GM18498 (cell line): ENCODE results near the gene RAI1.
A peak's percentile ranks its signal among the peaks of the same experiment; 100 is the strongest.

Experiments used
- ATAC-seq: cut with Tn5 transposase; IDR thresholded peaks from one replicate; pipeline ENCODE4 v1.9.1; 2021; ENCODE audit warnings: mild to moderate bottlenecking, moderate library complexity; ENCODE audit not compliant: unreplicated experiment

Gene RAI1

DNA sequence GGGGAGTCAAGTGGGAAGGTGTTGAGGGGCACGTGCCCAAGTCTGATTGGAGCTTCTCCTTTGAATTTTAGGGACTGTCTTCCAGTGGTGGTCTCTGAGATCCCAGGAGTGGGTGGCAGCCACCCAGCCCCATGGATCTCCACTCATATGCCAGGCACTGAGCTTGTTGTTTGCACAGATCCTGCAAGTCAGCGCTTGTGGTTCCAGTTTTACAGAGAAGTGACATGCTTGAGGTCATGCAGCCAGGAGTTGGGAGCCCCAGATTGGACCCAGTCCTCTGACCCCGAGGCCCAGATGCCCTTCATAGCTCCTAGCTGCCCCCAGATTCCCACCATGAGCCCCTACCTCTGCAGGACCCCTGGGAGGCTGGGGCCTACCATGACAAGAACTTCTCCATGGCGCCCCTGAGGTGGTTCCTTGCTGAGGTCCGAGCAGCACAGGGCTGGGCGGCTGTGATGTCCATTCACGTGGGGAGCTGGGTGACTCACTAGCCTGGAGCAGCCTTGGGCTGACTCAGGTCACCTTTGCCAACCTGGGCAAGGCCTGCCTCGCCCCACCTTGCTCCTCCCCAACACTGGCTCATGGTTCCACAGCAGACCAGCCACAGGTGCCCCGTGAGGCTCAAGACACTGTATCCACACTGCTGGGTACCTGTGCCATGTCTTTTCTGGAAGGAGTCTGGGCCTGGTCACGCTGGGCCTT is 47.4 kb downstream of the RAI1 start:
- ATAC-seq: no peak

DNA sequence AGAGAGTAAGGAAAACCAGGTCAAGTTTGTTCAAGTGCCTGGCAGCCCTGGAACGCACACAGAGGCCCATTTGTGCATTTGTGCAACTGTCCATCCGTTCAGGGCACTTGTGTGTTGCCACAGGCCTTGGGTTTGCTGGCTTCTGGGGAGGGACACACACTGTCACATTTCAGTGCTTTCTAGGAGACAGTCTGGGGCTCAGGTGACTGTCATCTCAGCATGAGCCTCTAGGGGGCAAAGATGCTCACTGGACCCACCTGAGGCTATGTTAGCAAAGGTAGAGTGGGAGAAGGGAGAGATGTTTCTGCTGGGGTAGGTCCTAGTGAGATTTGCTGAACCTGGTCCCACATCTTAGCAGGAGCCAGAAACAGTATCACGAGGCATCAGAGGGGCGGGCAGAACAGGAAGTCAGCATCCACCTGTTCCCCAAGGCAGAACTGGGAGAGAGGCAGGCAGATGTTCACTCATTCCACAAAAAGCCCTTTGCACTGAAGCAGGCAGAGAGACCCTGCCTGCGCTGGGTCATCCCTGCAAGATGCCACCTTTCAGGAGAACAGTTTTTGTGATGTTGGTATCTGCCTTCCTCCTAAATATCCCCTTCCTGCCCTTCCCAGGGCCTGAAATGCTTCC is 48.5 kb downstream of the RAI1 start:
- ATAC-seq: peak; percentile 74

DNA sequence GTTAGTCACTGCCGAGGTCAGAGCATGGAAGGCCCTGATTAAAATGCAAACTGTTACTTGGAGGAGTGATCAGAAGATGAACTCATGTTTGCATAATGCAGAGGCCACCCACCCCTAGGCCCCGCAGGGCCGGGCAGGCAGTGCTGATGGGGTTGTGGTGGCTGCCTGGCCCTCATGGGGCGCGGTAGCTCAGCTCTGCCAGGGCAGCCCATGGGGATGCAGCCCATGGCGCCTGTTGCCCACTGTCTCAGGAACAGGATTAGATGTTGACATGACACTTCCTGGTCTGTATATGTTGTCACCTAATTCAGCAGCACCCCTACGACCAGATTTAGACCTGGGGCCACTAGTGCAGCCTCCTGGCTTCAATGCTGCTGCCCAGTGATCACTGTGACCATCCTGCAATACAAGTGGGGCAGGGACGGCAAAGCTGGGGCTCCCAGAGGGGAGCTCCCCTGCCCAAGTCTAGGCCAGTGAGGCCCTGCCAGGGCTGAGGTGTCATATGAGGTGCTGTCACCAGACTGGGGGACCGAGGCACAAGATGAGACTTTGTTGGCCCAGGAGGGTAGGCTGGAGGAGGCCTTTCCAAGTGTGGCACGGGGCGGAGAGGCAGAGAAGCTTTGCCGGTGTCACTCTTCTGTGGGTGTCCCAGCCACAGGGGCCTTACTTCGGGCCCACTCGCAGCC is 49.1 kb downstream of the RAI1 start:
- no peak for ATAC-seq

GRCh38 chr17:17732444-17732843 is 51.2 kb downstream of the RAI1 start:
- no peak for ATAC-seq

GRCh38 chr17:17732892-17733670 is 51.8 kb downstream of the RAI1 start:
- no peak for ATAC-seq

- no peak for ATAC-seq
These were observed 55.2 kb downstream of the RAI1 start for GRCh38 chr17:17736205-17737183.

- ATAC-seq: no peak
These were observed 57.0 kb downstream of the RAI1 start for GRCh38 chr17:17737961-17738894.

DNA sequence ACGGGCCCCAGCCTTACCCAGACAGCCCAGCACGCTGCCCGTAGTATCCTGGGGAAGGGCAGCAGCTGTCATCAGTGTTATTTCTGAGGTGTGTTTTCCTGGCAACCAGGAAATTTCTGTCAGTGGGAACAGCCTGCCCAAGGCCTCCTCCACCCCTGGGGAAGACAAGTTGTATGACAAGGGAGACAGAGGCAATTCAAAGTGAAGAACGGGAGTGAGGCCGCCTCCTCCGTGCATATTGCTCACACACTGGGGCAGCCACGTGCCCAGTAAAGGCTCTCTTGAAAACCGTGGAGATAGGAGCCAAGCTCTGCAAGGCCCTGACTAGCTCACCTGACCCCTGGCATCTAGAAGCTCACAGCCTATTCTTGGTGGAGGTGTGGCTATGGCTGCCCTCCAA is 57.6 kb downstream of the RAI1 start:
- ATAC-seq: no peak

- no peak for ATAC-seq
These were observed 58.3 kb downstream of the RAI1 start for GRCh38 chr17:17739388-17740066.

GRCh38 chr17:17740615-17741348 is 59.5 kb downstream of the RAI1 start:
- ATAC-seq: no peak

- no peak for ATAC-seq
These were observed 60.2 kb downstream of the RAI1 start for GRCh38 chr17:17741349-17742023.

DNA sequence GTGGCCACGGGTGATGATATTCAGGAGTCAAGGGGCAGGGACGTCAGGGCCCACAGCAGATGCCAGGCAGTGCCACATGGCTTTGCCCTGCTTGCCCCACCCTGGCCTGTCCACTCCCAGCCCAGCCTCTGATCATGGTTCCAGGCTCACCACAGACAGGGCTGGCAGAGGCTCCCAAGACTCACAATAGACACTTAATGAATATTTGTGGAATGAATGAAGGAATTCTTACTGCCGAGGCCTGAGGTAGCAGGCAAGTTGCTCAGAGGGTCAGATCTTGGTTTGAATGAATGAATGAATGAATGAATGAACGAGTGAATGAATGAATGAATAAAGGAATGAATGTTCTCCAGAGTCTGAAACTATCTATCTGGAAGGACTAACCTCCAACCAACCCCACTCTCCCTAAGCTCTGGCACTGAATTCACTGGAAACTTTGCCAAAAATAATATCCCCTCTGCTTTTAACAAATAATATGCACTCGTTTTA is 60.9 kb downstream of the RAI1 start:
- no peak for ATAC-seq

DNA sequence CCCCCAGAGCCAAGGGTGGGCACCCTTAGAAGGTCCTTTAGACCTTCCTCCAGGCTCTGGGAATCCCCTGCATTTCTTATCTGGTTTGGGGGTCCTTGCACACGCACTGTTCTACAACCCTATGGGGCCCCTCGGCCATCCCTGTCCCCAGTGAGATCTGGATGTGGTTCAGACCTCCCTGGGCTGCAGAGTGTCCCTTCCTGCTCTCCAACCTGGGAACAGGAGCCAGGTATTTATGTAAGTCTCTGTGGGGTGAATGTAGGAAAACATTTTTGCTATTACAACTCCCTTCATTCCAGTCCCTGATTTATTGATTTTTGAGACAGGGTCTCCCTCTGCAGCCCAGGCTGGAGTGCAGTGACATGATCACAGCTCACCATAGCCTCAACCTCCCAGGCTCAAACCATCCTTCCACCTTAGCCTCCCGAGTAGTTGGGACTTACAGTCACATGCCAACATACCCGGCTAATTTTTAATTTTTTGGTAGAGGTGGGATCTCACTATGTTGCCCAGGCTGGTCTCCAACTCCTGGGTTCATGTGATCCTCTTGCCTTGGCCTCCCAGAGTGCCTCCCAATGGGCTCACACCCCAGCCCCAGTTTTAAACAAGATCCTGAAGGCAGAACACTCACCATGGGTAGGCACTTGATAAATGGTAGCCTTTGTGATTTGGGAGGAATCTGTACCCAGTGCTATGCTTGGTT is 61.6 kb downstream of the RAI1 start:
- no peak for ATAC-seq

DNA sequence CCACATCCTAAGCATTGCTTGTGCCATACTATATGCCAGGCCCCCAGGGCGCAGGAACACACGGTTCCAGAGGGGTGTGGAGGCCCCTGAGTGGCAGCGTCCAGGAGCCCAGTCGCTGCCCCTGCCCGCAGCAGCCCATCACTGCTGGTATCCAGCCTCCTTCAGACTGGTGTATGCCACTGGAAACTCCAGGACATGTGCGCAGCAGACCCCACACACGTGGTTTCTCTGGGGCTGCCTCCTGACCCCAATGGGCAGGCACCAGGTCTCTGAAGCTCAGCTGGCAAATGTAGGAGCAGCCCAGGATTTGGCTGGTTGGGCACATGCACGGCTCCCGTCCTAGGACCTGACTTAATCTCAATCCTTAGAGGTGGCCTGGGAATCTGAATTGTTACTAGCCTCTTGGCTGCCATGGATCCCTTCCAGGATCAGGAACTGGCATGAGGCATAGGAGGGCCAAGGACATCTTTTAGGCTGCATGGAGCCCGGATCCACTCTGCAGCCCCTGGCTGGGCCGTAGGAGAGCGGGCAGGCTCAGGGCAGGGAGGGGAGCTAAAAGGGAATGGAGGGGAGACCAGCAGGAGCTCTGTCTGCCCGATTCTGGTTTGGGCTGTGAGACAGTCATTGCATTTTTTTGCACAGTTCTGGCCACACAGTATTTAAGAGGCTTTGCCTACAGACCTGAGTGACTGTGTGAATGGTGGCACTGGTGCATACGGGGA is 62.3 kb downstream of the RAI1 start:
- no peak for ATAC-seq

DNA sequence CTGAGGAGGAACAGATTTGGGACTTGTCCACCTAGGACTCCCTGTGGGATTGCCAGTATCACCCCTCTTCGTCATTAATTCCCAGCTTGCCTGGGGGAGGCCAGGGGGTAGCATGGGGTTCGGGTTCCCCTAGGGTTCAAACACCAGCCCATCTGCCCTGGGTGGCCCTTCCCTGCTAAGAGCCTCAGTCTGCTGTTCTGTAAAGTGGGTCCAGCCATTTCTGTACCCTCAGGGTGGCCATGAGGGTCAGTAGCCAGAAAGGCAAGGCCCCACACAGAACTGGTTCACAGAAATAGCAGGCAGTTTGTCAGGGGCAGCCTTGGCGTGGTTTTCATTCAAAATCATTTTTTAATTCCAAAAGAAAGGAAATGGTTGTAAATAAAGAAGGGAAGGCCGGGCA is 62.9 kb downstream of the RAI1 start:
- ATAC-seq: no peak
